Measurements from ENCODE around the gene CYTH3.

DNA sequence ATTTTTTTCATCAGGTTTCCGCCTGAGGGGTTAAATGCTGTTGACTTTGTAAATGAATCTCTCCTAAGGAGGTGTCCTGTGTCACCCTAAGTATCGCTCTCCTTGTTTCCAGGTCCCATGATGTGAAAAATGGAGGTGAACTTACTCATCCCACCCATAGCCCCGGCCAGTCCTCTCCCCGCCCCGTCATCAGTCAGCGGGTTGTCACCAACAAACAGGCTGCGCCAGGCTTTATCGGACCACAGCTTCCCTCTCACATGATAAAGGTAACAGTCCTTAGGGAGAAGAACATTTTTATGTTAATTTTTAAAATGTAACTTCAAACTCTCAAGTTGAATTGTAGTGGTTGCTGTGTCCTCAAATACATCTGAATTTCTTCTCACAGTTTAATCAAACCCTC, 124.8 kb downstream of the CYTH3 start:
- TF ChIP-seq POLR2A (IDR thresholded peaks at IDR 0.05; ENCODE audit: control extremely low read depth in 1 of 2, low read depth in 2 of 2, low read length in 2 of 2) (no peak), TAF7 (optimal IDR thresholded peaks at IDR 0.05; ENCODE audit: borderline replicate concordance, low read depth, low read length) (no peak), KDM1A (IDR thresholded peaks at IDR 0.05; ENCODE audit: borderline replicate concordance, low read length) (no peak), CHD1 (IDR thresholded peaks at IDR 0.05; ENCODE audit: low read depth, low read length) (no peak), YY1 (IDR thresholded peaks at IDR 0.05; ENCODE audit: low read depth, low read length) (no peak), EZH2 (IDR thresholded peaks at IDR 0.05; ENCODE audit: low read depth, low read length, severe bottlenecking) (no peak), TEAD4 (IDR thresholded peaks at IDR 0.05; ENCODE audit: low read depth, low read length) (no peak), POLR2AphosphoS5 (IDR thresholded peaks at IDR 0.05; ENCODE audit: low read depth, low read length) (no peak)
- TF ChIP-seq, protein P1, sequence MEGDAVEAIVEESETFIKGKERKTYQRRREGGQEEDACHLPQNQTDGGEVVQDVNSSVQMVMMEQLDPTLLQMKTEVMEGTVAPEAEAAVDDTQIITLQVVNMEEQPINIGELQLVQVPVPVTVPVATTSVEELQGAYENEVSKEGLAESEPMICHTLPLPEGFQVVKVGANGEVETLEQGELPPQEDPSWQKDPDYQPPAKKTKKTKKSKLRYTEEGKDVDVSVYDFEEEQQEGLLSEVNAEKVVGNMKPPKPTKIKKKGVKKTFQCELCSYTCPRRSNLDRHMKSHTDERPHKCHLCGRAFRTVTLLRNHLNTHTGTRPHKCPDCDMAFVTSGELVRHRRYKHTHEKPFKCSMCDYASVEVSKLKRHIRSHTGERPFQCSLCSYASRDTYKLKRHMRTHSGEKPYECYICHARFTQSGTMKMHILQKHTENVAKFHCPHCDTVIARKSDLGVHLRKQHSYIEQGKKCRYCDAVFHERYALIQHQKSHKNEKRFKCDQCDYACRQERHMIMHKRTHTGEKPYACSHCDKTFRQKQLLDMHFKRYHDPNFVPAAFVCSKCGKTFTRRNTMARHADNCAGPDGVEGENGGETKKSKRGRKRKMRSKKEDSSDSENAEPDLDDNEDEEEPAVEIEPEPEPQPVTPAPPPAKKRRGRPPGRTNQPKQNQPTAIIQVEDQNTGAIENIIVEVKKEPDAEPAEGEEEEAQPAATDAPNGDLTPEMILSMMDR (IDR thresholded peaks at IDR 0.05; ENCODE audit: control extremely low read depth in 1 of 3, insufficient read depth in 1 of 3, low read depth in 1 of 3, low read length in 3 of 3) = no peak
- TF ChIP-seq, protein P2, sequence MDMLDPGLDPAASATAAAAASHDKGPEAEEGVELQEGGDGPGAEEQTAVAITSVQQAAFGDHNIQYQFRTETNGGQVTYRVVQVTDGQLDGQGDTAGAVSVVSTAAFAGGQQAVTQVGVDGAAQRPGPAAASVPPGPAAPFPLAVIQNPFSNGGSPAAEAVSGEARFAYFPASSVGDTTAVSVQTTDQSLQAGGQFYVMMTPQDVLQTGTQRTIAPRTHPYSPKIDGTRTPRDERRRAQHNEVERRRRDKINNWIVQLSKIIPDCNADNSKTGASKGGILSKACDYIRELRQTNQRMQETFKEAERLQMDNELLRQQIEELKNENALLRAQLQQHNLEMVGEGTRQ (IDR thresholded peaks at IDR 0.05; ENCODE audit: low read length) = no peak
- TF ChIP-seq, protein P3, sequence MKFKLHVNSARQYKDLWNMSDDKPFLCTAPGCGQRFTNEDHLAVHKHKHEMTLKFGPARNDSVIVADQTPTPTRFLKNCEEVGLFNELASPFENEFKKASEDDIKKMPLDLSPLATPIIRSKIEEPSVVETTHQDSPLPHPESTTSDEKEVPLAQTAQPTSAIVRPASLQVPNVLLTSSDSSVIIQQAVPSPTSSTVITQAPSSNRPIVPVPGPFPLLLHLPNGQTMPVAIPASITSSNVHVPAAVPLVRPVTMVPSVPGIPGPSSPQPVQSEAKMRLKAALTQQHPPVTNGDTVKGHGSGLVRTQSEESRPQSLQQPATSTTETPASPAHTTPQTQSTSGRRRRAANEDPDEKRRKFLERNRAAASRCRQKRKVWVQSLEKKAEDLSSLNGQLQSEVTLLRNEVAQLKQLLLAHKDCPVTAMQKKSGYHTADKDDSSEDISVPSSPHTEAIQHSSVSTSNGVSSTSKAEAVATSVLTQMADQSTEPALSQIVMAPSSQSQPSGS (IDR thresholded peaks at IDR 0.05; ENCODE audit: low read length) = no peak
- TF ChIP-seq, protein P4, sequence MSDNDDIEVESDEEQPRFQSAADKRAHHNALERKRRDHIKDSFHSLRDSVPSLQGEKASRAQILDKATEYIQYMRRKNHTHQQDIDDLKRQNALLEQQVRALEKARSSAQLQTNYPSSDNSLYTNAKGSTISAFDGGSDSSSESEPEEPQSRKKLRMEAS (IDR thresholded peaks at IDR 0.05) = no peak

Measured in H1 (cell line).